Measurements from ENCODE around the gene CATSPER3. TPM values are rescaled to one million over a fixed set of nuclear protein-coding genes. Genes with fewer than 3 reads are reported as not detected.

CATSPER3 gene
- total and polyA plus RNA-seq, 2 of the 13 experiments (the other 11 are each of a cell fraction or from before 2014, with no cell fraction given), result 0.33 to 0.37 TPM

DNA sequence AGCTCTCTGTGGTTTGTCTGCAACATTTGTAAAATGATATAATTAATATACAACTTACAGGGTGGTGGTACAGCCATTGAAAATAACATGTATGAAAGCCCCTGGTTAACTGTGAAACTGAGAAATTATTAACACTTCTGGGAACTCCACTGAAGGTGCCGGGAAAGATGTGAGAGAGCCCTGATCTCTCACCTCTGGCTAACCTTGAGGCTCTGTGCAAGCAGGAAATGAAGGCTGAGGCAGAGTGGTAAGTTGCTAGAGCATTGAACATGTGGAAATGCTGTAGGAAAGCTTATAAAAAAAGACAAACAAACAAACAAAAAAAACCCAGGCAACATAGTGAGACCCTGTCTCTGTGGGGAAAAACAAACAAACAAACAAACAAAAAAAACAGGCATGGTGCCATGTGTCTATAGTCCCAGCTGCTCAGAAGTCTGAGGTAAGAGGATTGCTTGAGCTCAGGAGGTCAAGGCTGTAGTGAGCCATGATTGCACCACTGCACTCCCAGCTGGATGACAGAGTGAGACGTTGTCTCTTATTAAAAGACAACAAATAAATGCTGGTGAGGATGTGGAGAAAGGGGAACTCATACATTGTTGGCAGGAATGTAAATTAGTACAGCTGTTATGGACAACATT, 7.5 kb downstream of the CATSPER3 start (continued):
- TF ChIP-seq ZBTB21 (CRISPR knock-in tag; IDR thresholded peaks at IDR 0.05), result 0 out of 2 replicates have a peak, but pooled peaks have one; percentile 27
- TF ChIP-seq GABPB1 (CRISPR knock-in tag; IDR thresholded peaks at IDR 0.05), result peak; percentile 7; the same call in 1 of the 2 replicates
- no peak for TF ChIP-seq RAD51 (IDR thresholded peaks at IDR 0.05; ENCODE audit: borderline replicate concordance)
- TF ChIP-seq TEAD3 (CRISPR knock-in tag; optimal IDR thresholded peaks at IDR 0.05; ENCODE audit: borderline replicate concordance), result peak; percentile 36
- no peak for TF ChIP-seq MEF2D (CRISPR knock-in tag; IDR thresholded peaks at IDR 0.05)
- TF ChIP-seq TMF1 (CRISPR knock-in tag; IDR thresholded peaks at IDR 0.05; ENCODE audit: low read depth), result no peak
- peak; percentile 59; the same call in 1 of the 2 replicates for TF ChIP-seq SAP130 (CRISPR knock-in tag; IDR thresholded peaks at IDR 0.05; ENCODE audit: low read depth)
- TF ChIP-seq, protein P1, sequence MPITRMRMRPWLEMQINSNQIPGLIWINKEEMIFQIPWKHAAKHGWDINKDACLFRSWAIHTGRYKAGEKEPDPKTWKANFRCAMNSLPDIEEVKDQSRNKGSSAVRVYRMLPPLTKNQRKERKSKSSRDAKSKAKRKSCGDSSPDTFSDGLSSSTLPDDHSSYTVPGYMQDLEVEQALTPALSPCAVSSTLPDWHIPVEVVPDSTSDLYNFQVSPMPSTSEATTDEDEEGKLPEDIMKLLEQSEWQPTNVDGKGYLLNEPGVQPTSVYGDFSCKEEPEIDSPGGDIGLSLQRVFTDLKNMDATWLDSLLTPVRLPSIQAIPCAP (CRISPR knock-in tag; IDR thresholded peaks at IDR 0.05; ENCODE audit: low read depth), result no peak
- no peak for TF ChIP-seq CBFB (CRISPR knock-in tag; IDR thresholded peaks at IDR 0.05)
- no peak for TF ChIP-seq JARID2 (CRISPR knock-in tag; IDR thresholded peaks at IDR 0.05; ENCODE audit: insufficient replicate concordance)
- TF ChIP-seq, protein P2, sequence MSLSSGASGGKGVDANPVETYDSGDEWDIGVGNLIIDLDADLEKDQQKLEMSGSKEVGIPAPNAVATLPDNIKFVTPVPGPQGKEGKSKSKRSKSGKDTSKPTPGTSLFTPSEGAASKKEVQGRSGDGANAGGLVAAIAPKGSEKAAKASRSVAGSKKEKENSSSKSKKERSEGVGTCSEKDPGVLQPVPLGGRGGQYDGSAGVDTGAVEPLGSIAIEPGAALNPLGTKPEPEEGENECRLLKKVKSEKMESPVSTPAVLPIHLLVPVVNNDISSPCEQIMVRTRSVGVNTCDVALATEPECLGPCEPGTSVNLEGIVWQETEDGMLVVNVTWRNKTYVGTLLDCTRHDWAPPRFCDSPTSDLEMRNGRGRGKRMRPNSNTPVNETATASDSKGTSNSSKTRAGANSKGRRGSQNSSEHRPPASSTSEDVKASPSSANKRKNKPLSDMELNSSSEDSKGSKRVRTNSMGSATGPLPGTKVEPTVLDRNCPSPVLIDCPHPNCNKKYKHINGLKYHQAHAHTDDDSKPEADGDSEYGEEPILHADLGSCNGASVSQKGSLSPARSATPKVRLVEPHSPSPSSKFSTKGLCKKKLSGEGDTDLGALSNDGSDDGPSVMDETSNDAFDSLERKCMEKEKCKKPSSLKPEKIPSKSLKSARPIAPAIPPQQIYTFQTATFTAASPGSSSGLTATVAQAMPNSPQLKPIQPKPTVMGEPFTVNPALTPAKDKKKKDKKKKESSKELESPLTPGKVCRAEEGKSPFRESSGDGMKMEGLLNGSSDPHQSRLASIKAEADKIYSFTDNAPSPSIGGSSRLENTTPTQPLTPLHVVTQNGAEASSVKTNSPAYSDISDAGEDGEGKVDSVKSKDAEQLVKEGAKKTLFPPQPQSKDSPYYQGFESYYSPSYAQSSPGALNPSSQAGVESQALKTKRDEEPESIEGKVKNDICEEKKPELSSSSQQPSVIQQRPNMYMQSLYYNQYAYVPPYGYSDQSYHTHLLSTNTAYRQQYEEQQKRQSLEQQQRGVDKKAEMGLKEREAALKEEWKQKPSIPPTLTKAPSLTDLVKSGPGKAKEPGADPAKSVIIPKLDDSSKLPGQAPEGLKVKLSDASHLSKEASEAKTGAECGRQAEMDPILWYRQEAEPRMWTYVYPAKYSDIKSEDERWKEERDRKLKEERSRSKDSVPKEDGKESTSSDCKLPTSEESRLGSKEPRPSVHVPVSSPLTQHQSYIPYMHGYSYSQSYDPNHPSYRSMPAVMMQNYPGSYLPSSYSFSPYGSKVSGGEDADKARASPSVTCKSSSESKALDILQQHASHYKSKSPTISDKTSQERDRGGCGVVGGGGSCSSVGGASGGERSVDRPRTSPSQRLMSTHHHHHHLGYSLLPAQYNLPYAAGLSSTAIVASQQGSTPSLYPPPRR (CRISPR knock-in tag; IDR thresholded peaks at IDR 0.05; ENCODE audit: borderline replicate concordance), result no peak
- TF ChIP-seq ZSCAN12 (CRISPR knock-in tag; IDR thresholded peaks at IDR 0.05), result no peak
- TF ChIP-seq ELF4 (CRISPR knock-in tag; IDR thresholded peaks at IDR 0.05; ENCODE audit: borderline replicate concordance), result no peak
- peak; percentile 52; the same call in 1 of the 2 replicates for TF ChIP-seq HDAC2 (CRISPR knock-in tag; IDR thresholded peaks at IDR 0.05)
- TF ChIP-seq ZNF660 (CRISPR knock-in tag; IDR thresholded peaks at IDR 0.05; ENCODE audit: borderline replicate concordance, low read depth), result no peak
- TF ChIP-seq ZNF816 (CRISPR knock-in tag; IDR thresholded peaks at IDR 0.05; ENCODE audit: borderline replicate concordance), result no peak
- TF ChIP-seq, protein P3, sequence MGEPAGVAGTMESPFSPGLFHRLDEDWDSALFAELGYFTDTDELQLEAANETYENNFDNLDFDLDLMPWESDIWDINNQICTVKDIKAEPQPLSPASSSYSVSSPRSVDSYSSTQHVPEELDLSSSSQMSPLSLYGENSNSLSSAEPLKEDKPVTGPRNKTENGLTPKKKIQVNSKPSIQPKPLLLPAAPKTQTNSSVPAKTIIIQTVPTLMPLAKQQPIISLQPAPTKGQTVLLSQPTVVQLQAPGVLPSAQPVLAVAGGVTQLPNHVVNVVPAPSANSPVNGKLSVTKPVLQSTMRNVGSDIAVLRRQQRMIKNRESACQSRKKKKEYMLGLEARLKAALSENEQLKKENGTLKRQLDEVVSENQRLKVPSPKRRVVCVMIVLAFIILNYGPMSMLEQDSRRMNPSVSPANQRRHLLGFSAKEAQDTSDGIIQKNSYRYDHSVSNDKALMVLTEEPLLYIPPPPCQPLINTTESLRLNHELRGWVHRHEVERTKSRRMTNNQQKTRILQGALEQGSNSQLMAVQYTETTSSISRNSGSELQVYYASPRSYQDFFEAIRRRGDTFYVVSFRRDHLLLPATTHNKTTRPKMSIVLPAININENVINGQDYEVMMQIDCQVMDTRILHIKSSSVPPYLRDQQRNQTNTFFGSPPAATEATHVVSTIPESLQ (CRISPR knock-in tag; conservative IDR thresholded peaks at IDR 0.05), result no peak
- no peak for TF ChIP-seq ZSCAN30 (CRISPR knock-in tag; IDR thresholded peaks at IDR 0.05)
- TF ChIP-seq, protein P4, sequence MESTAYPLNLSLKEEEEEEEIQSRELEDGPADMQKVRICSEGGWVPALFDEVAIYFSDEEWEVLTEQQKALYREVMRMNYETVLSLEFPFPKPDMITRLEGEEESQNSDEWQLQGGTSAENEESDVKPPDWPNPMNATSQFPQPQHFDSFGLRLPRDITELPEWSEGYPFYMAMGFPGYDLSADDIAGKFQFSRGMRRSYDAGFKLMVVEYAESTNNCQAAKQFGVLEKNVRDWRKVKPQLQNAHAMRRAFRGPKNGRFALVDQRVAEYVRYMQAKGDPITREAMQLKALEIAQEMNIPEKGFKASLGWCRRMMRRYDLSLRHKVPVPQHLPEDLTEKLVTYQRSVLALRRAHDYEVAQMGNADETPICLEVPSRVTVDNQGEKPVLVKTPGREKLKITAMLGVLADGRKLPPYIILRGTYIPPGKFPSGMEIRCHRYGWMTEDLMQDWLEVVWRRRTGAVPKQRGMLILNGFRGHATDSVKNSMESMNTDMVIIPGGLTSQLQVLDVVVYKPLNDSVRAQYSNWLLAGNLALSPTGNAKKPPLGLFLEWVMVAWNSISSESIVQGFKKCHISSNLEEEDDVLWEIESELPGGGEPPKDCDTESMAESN (CRISPR knock-in tag; conservative IDR thresholded peaks at IDR 0.05), result 0 out of 2 replicates have a peak, but pooled peaks have one; percentile 32
